NCI-H2227 (cell line): ENCODE data around the gene CRTC3.
"Not testable (repeated sequence)": the region's sequence is repeated elsewhere in the genome, so short reads cannot be mapped to it uniquely, and the experiment has no call there.

Experiments used
- DNase-seq: peaks from one replicate; lab custom pipeline; 2025; ENCODE audit not compliant: unreplicated experiment; lab: John Stamatoyannopoulos, UW

The CRTC3 gene

GRCh38 chr15:90646662-90647305 is 117.1 kb downstream of the CRTC3 start:
- no peak for DNase-seq

DNA sequence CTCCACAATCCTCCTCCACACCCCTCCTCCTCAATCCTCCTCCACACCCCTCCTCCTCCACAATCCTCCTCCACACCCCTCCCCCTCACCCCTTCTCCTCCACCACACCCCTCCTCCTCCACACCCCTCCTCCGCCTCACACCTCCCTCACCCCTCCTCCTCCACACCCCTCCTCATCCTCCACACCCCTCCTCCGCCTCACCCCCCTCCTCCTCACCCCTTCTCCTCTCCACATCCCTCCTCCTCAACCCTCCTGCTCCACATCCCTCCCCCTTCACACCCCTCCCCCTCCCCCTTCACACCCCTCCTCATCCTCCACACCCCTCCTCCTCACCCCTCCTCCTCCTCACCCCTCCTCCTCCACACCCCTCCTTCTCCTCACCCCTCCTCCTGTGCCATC is 117.6 kb downstream of the CRTC3 start:
- no peak for DNase-seq

DNA sequence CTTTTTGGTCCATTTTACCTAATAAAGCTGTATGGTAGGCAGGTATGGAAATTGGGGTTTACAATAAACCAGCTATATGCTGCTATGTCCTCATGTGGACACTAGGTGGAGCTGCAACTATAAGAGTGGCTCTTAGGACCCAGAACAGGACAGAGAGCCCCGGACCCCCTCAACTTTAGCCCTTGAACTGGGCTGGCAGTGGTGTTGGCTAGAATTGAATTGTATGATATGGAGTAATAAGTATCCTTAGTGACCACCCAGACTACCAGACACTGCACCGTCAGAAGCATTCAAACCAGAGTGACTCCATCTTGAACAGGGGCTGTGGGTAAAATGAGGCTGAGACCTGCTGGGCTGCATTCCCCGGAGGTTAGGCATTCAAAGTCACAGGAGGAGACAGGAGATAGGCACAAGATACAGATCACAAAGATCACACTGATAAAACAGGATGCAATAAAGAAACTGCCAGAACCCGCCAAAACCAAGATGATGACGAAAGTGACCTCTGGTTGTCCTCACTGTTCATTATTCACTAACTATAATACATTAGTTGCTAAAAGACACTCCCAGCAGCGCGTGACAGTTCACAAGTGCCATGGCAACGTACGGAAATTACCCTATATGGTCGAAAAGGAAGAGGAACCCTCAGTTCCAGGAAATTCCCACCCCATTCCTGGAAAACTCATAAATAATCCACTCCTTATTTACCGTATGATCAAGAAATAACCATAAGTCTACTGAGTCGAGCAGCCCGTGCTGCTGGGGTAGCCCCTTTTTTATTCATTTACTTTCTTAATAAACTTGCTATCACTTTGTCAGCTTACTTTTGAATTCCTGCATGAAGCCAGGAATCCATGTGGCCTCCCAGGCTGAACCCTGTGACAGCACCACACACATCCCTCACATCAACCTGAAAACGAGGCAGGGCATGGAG is 118.7 kb downstream of the CRTC3 start:
- DNase-seq = peak; percentile 69

GRCh38 chr15:90650117-90650955 is 120.6 kb downstream of the CRTC3 start:
- no peak for DNase-seq

DNA sequence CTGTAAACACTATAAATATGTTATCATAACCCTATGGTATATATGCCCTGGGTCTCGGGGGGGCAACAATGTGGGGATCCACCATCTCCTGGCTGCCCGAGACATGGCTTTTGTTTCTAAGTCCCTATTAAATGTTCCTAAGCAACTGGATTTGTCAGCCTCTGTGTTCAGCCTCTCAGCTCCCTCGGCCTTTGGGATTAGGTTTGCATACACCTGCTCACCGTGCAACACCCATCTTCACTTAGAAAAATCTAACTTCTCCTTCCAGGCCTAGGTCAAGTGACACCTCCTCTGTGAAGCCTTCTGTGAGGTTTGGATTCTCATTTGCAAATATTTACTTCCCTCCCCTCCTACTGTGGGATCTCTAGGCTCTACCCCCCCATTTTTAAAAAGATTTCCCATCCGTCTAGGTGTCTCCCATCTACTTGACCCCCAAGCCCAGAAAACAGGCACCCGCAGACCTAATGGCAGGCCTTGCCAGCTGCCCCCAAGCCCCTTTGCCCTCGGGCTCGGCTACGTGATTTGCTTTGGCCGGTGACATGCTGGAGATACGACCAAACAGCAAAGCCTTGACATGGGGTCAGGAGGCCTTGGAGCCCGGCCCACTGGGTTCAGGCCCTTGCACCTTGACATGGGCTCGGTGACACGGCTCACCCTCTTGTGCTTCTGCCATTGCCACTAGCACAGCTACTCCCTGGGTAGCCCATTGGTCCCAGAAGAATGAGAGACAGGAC is 121.4 kb downstream of the CRTC3 start:
- no peak for DNase-seq

DNA sequence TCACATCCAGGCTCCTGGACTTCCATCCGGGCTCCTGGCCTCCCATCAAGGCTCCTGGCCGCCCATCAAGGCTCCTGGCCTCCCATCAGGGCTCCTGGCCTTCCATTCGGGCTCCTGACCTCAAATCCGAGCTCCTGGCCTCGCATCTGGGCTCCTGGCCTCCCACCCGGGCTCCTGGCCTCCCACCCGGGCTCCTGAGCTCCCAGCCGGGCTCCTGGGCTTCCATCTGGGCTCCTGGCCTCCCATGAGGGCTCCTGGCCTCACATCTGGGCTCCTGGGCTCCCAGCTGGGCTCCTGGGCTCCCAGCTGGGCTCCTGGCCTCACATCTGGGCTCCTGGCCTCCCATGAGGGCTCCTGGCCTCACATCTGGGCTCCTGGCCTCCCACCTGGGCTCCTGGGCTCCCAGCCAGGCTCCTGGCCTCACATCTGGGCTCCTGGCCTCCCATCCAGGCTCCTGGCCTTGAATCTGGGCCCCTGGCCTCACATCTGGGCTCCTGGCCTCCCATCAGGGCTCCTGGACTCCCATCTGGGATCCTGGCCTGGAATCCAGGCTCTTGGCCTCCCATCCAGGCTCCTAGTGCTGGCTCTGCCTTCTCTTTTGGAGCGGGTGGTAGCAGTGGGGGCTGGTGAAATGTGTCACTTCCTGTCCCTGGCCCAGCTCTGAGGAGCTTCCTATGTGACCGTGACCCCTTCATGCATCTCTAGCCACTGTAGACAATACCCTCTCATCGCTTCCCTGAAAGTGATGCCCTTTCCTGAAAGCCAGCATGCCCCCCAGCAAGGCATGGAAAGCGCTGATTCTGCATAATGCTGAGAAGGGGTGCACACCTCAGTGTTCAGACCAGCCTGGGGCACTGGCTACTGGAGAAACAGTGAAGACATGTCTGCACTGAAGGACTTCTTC is 124.8 kb downstream of the CRTC3 start:
- DNase-seq = no peak

GRCh38 chr15:90657520-90658172 is 127.9 kb downstream of the CRTC3 start:
- DNase-seq = not testable (repeated sequence)

DNA sequence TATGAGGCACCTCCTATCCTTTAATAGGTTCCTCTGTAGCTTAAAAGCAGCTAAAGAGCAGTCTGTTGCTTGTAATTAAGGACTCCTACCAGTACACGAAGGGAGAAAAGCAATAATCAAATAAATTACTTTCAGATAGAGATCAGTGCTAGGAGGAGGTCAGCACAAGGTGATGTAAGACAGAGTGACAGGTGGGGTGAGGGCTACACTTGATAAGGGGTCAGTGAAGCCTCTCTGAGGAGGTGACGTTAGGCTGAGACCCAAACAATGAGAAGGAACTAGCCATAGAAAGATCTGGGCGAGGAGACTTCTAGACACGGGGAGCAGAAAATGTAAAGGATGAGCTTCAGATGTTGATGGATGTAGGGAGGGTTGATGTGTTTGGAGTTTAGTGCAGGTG is 129.8 kb downstream of the CRTC3 start:
- DNase-seq = no peak

DNA sequence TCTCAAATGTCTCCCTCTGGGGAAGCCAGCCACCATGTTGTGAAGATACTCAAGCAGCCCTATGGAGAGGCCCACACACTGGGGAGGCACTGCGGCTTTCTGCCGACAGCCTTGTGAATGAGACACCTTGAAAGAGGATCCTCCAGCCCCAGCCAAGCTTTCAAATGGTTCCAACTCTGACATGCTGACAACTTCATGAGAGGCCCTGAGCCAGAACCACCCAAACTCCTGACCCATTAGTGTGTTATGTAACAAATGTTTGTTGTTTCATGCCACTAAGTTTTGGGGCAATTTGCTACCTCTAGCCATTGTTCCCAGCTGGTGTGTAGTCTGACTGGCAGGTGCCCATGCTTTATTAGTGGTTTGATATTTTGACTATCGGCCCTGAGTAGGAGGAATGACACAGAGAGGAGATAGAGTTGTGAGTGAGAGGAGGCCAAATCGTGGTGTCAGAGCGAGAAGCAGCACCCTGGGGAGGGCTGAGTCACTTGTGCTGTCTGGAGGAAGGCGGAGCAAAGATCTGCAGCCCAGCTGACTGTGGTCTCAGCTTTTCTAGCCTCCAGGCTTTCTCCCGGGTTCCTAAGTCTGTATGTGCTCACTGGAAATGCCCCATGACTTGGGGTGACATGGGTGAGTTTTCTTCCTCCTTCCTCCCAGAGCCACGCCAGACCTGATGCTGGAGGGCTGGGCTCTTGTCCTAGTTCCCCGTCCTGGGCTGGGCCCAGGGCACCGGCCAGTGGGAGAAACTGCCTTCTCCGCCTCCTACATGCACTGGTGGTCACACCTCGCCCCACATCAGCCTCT is 130.7 kb downstream of the CRTC3 start:
- no peak for DNase-seq

DNA sequence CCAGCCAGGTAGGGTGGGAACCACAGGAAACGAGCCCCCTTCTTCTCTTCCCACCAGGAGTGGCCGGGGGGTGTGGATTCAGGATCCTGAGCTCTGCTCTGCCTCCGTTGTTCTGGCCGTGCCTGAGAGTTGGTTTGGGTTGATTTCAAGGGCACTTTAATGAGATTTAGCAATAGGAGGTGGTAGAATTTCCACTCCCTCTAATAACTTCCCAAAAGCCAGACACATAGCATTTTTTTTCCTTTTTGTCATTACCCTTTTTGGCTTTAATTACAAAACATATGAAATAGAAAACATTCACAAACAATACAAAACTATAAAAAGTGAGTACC is 131.2 kb downstream of the CRTC3 start:
- DNase-seq = not testable (repeated sequence)

- DNase-seq = not testable (repeated sequence)
Observed at GRCh38 chr15:90664081-90664461, 134.3 kb downstream of the CRTC3 start.

DNA sequence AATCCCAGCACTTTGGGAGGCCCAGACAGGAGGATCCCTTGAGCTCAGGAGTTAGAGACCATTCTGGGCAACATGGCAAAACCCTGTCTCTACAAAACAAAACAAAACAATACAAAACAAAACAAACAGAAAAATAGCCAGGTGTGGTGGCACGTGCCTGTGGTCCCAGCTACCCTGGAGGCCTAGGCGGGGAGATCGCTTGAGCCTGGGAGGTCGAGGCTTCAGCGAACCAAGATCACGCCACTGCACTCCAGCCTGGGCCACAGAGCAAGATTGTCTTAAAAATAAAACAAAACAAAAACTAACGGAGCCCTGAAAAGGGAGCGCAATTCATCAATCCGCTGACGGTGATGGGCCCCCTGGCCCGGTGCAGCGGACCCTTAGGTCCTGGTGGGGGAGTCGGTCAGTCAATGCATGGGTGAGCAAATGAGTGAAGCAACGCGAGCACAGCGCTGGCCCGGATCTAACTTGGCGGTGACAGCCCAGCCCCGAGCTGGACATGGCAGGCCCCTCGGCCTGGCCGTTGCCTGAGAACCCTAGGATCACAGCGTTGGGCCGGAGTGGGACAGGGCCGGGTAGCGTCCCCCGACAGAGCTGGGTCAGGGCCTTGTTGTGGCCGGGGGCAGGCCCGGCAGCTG is 135.0 kb downstream of the CRTC3 start:
- peak; percentile 33 for DNase-seq

DNA sequence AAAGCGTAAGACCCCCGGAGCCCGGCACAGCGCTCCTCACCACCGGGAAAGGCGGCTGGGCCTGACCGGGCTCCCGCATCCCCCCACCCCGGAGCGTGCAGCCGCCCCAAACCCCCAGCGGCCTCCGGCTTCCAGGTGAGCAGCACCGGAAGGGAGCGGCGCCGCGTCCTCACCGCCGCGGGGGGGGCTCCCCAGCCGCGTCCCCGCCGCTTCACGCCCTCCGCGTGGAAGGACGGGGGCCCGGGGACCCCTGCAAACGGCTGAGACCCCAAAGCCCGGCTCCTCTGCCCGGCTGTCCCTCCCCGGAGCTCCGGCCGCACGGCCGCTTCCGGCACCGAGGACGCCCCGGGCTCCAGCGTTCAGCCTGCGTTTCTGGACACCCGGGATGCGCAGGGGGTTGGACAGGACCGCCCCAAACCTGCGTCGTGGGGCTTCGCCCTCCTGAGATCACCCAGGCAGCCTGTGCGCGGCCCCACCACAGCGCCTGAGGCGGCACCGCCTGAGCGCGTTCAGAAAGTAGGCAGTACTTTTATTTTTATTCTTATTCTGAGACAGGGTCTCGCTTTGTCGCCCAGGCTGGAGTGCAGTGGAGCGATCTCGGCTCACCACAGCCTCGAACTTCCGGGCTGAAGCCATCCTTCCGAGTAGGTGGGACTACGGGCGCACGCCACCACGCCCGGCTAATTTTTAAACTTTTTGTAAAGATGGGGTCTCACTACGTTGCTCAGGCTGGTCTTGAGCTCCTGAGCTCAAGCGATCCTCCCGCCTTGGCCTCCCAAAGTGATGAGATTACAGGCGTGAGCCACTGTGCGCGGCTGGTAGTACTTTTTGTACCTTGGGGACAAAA is 135.8 kb downstream of the CRTC3 start:
- peak; percentile 60 for DNase-seq

DNA sequence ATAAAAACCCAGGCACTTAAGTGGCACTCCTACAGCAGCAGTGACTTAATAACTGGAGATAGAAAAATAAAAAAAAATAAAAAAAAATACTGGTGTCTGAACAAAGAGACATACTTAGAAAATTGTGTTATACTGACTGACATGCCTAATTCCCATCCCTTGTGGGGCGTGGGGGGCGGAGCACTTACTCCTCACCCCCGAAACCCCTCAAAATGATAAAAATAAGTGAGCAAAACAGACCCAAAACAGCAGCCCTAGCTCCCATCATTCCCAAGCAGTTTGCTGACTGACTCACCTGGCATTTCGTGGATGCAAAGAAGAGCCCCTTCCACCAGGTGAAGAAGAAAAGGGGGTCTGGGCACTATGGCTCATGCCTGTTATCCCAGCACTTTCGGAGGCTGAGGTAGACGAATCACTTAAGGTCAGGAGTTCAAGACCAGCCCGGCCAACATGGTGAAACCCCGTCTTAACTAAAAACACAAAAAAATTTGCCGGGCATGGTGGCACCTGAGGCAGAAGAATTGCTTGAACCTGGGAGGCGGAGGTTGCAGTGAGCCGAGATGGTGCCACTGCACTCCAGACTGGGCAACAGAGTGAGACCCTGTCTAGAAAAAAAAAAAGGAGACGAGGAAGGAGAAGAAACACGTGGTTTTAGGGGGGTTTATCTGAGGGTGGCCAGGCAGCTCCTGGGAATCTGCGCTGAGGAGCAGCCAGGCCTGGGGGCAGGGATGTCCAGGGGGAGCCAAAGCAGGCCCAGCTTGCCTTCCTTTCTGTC is 136.6 kb downstream of the CRTC3 start:
- no peak for DNase-seq

DNA sequence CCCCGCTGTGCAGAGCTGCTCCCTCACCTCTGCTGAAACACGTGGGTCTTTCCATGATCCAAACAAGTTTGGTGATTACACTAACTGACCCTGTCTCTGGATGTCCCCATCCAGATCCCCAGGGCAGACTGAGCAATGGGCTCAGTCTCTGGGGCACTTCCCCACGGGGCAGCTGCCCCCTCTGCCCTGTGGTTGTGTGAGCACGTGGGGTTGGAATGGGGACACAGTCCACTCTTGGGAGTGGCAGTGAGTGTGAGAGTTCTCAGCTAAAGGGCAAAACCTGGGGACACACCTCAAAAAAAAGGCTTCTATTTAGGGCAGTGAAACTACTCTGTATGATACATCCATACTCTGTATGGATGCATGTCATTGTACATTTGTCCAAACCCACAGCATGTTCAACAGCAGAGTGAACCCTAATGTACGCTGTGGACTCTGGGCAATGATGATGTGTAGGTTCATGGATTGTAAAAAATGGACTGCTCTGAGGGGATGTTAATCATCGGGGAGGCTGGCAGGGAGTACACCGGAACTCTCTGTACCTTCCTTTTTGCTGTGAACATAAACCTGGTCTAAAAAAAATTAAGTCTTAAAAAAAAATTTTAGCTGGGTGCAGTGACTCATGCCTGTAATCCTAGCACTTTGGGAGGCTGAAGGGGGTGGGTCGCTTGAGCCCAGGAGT is 137.5 kb downstream of the CRTC3 start:
- no peak for DNase-seq
